Measurements from ENCODE around the gene CDH12.
"Not testable (repeated sequence)": the region's sequence is repeated elsewhere in the genome, so short reads cannot be mapped to it uniquely, and the experiment has no call there.

The CDH12 gene

DNA sequence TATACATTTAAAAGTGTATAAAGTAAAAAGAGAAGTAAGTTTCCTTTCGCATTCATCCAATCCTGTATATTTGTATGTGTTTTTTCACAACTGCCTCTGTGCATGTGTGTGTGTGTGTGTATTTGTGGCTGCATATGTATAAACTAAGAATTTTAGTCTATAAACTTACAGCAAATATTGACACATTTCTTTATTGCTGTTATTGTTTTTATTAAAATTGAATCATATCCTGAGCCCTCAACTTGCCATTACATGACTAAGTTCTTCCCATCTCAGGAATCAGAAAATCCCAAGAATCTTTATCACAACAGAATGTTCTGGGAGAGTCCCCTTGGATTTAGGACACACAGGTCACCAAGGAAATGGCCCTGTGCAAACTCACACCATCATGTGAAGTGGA is 712.7 kb downstream of the CDH12 start:
- DNase-seq (ENCODE audit: low spot score): not testable (repeated sequence)

DNA sequence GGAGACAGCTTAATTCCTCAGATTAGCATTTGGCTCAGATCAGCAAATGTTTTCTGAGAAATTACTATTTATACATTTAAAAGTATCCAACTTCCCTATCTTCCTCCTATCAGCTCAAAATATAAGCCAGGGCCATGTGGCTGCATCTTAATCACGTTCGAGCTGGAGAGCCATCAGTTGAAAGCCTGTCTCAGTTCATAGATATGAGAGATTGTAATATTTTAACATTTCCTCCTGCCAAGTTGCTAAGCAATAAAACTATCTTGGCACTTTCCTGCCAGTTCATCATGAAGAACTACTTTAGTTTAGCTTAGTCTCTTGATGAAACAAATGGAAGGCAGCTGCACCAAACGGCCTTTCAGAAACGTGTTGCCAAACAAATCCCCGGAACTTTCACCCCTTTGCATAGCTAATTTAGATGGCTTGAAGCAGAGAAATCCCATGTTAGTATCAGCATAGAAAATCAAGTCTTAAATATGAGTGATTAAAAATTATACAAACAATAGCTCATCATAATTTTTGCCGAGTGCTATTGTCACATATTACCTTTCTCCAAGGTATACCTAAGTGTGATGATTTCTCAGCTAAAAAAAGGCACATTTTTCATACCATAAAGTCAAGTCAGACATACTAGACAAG is 713.4 kb downstream of the CDH12 start:
- not testable (repeated sequence) for DNase-seq (ENCODE audit: low spot score)

DNA sequence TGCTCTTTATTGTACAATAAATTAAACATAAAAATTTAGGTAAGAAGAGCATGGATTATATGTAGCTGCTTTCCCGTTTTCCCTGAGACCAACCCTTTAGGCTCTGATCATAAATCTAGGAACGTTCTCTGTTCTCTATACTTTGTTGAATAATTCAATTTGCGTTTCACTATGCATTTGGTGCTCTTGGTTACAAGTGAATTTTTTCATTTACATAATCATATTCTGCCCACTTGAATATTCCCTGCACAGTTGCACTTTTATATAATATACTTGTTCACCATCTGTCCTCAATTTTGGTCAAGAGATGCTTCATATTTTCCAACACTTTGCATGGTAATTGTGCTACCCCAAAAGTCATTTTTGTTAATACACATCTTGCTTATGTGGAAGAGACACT is 741.8 kb downstream of the CDH12 start:
- DNase-seq (ENCODE audit: low spot score): no peak

DNA sequence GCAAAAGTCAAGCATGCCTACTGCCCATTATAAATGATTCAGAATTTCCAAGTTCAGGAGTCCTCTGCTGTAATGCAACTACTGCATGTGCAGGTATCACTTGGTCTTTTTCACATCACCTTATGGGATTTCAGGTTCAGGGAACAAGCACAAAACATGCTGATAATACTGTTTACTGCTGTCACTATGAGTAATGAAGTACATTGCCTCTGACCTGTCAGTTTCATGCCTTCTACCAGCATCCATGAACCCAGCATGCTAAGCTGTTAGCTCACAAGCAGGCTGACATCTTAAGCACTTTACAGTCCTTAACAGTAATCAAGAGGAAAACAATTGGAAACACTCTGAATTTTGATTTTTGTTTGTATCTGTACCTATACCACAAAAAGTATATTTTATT is 743.8 kb downstream of the CDH12 start:
- no peak for DNase-seq (ENCODE audit: low spot score)

DNA sequence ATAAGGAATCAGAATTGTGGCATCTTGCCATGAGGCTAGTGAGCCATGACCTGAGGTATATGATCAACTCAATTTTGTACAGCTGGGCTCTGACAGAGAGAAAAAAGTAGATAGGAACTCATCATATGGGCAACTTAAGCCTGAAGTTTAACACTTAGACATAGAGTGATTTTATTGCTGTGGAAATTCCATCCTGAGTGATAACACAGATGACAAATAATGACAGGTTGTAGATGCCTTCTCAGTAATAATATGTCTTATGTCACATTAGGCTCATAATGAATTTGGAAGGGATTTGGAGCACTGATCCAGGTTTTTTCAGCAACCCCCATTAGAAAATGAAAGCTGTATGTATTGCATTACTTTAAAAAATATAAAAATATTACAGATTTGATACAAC is 744.6 kb downstream of the CDH12 start:
- no peak for DNase-seq (ENCODE audit: low spot score)

DNA sequence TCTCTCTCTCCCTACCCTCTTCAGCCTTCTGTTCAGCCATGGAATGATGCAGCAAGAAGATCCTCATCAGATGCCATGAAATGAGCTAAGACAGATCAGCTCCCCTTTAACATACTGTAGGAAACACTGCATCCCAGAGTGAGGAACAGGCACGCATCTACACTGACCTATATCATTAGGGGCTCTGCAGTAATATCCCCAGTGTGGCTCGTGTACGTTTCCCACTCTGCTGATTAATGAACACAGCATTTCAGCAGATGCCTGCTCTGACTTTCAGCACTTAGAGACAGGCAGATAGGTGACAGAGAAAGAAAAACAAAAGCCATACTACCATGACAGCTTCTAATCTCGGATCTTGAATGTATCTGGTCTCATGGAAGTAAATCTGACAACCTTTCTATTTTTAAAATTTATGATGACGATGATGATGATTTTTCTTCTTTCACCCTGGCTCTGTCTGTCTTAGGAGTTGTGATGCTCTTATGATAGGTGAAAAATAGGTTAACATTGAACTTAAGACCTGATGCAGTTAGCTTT is 750.3 kb downstream of the CDH12 start:
- DNase-seq (ENCODE audit: low spot score): no peak

DNA sequence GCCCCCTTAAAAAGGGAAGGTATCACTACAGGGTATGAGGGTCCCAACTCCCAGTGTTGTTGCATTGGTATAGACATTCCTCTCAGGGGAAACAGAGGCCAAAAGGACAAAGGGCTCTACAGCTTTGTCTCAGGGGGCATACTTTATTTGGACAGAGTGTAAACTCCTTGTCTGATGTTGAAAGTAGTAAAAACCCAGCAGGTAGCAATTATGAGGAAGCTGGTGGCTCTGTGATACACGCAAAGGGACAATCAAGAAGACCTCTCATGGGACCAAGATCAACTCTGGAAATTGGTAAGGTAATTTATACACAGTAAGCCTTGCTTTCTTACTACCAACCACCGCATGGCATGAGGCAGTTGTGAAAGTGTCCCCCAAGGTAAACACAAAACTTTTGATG is 764.6 kb downstream of the CDH12 start:
- no peak for DNase-seq (ENCODE audit: low spot score)

DNA sequence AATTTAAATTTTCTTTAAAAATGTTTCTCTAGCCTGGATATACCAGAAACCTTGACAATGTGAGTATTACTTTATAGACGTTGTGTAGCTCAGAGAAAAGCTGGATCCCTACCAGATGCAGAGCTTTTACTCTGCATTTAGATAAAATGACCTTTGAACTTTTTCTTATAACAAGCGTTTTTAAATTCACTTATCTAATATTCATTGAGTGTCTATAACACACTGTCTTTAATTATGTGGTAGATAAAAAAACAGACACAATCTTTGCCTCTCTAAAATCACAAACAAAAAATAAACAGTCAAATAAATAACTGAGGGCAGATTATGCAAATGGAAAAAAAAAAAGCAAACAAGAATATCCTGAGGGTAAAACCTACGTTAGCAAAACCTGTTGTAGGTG is 773.6 kb downstream of the CDH12 start:
- no peak for DNase-seq (ENCODE audit: low spot score)

DNA sequence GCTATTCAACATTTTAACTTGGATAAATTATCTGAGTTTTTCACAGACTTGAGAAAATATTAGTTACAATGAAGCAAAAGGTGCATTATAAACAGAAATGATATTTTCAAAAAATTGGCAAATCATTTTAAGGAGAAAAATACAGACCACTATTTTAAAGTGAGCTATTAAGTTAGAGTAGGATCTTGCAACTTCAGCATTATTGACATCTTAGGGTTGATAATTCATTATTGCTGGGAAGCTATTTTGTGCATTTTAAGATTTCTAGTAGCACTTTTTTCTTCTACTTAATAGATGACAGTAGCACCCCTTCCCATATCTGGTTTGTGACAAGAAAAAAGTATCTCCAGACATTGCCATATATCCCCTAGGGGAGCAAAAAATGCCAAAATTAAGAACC is 774.1 kb downstream of the CDH12 start:
- DNase-seq (ENCODE audit: low spot score): no peak

DNA sequence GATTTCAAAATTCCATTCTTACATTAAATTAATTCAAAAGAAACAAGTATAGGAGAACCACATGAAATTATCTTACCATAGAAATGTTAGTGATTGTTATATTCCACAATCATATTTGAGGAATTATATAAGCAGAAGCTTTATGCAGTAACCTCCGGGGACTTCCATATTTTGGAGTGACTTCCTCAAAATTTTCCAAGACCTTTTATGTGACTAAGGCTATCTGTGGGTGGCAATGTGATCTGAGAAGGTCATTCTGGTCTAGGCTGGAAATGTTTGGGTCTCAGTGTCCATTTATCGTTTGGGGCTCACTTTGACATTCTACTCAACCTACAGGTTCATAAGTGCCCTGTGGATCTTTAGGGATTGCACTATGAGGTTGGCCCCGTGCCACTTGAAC is 776.6 kb downstream of the CDH12 start:
- no peak for DNase-seq (ENCODE audit: low spot score)

DNA sequence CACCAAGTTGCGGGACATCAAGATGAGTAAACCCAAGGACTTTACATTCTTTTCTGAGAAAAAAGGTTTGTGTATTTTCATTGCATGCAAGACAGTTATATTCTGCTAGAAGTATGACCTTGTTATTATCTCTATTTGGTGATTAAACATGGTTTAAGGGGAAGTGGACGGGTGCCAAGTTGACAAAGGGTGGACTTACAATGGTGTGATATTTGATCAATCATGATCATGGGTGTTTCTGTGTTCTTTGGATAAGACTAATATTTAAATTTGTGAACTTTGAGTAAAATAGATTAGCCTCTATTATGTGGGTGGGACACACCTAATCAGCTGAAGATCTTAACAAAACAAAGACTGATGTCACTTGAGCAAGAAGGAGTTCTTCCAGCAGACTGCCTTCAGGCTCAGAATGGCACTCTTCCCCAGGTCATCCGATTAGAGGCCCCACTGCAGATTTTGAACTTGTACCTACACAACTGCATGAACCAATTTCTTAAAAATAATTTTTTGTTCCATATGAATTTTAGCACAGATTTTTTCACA is 782.9 kb downstream of the CDH12 start:
- DNase-seq (ENCODE audit: low spot score): no peak

DNA sequence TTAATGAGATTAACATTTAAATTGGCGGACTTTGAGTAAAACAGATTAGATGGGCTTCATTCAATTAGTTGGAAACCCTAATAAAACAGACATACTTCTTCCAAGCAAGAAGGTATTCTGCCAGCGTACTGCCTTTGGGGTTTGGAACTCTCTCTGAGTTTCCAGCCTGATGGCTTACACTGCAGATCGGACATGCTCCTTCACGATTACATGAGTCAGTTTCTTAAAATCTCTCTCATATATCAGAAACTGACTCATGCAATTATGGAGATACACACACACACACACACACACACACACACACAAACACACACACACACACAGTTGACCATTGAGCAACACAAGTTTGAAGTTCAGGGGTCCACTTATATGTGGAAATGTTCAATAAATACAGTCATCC is 789.4 kb downstream of the CDH12 start:
- no peak for DNase-seq (ENCODE audit: low spot score)

DNA sequence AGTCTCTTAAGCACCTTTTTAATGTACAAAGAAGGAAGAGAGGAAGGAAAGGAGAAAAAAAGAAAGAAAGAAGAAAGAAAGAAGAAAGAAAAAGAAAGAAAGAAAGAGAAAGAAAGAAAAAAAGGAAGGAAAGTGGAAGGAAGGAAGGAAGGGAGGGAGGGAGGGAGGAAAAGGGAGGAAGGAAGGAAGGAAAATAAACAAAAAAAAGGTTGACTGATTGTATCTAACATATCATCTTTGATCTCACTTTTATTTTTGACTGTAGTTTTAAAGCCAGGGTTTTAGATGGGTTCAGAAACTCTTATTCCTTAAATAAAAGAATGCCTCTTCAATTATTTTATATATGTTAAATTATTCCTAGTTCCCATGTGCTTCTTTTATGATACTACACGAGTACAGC is 794.5 kb downstream of the CDH12 start:
- DNase-seq (ENCODE audit: low spot score): no peak

DNA sequence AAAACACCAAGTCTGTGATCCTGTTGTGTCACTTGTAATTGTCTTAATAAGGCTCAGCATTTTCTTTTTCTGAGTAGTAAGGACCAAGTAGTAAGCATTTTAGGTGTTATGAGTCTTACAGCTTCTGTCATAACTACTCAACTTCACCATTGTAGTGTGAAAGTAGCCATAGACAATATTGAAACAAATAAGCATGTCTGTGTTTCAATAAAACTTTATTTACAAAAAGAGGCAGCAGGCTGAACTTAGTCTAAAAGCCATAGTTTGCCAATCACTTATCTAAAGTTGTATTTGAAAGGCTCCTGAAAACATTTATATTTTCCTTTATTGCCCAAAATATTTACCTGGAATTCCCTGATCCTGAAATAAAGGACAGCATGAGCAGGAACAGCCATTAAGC is 796.1 kb downstream of the CDH12 start:
- DNase-seq (ENCODE audit: low spot score): no peak

DNA sequence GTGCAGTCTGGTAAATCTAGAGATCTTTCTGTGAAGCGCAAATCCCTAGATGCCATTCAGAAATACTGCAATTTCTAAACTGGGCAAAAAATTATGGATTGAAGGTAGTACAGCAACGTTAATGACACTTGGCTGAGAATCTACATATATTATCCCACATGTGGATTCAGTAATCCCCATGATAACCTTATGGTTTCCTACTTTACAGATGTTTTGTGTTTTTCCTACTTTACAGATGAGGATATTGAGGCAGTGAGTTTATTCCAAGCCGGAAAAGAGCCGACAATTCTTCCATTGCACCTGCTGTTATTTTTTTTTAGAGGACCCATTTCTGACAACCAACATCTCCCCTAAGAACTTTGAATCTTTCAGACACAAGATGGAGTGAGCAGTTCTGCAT is 796.5 kb downstream of the CDH12 start:
- no peak for DNase-seq (ENCODE audit: low spot score)

DNA sequence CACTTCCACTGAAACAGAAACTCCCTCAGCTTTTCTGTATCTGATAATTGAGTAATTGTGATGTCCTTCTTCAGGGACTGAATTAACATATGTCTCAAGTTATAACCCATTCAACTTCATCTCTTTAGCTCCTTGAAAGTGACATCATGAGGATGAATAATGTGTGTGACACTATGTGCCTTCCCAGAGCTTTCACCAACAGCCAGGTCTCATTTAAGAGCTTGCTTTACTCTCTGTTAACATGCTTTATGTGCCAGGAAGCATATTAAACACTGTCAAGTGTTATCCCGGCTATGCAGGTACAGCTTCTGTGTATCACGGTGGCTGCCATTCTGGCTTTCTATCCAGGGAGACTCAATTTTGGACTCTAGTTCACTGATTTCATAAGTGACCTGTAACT is 799.9 kb downstream of the CDH12 start:
- no peak for DNase-seq (ENCODE audit: low spot score)

DNA sequence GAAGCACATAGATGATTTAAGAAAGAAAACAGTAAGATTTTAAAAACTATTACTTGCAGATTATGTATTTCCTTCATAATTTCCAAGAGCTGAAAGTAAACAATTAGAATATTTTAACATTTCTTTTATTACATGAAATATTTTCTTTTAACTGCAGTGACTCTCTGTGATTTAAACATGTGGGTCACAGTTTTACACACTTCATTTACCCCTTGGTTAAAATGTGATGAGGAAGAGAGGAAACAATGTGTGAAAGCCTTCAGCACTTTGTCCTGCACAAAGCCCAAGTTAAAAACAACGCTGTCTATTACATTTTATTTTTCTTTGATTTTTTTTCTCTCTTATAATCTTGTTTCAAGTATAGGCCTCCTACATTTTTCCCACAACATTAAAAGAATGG is 801.3 kb downstream of the CDH12 start:
- DNase-seq (ENCODE audit: low spot score): no peak

DNA sequence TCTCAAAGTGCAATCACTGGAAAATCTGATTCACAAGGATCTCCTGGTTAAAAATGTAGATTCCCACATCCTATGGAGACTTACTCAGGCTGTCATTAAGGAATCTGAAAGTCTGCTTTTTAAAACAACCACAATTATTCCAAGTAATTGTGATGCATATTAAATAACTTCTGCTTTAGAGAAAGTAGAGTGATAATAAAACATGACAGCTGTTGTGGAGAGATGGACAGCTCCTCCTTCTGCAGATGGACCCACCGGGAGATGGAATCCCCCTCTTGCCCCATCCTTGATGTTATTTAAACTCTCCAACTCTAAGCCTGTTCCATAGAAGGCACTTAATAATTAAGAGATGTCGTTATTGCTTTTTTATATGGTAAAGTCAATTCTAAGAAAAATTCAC is 802.2 kb downstream of the CDH12 start:
- DNase-seq (ENCODE audit: low spot score): no peak

DNA sequence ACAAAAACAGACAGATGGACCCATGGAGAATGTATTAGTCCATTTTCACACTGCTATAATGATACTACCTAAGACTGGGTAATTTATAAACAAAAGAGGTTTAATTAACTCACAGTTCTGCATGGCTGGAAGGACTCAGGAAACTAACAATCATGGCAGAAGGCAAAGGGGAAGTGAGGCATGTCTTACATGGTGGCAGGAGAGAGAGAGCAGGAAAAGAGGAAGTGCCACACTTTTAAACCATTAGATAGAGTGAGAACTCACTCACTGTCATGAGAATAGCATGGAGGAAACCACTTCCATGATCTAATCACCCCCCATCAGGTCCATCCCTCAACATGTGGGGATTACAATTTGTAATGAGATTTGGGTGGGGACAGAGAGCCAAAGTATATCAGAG is 808.9 kb downstream of the CDH12 start:
- no peak for DNase-seq (ENCODE audit: low spot score)

DNA sequence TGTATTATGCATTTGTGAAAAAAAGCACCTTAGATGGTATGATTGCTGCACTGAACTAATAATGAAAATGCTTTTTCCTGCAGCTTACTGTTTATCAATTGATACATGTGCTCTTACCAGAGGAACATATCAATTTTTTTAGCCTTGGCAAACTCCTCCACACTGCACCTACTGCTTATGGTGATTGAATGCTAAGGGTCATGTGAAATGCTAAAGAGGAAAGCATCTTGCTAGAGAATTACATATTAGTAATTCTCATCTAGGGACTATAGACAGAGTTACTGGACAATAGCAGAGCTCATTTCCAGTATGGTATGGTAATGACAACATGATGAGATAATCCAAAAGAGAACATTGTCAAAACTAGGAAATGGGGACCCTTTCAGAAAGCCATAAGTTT is 817.1 kb downstream of the CDH12 start:
- DNase-seq (ENCODE audit: low spot score): no peak

DNA sequence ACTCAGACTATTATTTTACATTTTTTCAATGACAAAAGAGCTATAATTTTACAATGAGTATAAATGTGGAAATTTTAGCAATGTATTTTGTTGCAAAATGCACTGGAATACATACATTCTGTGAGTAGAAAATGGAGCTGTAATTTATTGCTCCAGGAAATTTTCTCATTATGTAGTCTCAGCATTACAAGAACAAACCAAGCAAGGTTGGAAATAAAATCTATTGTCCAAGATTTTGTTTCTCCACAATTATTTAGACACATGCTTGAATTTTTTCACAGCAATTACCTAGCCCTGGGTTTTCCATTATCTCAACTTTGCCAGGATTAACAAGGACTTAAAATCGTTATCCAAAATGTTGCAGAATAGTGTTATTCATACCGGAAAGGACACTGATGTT is 820.1 kb downstream of the CDH12 start:
- no peak for DNase-seq (ENCODE audit: low spot score)

DNA sequence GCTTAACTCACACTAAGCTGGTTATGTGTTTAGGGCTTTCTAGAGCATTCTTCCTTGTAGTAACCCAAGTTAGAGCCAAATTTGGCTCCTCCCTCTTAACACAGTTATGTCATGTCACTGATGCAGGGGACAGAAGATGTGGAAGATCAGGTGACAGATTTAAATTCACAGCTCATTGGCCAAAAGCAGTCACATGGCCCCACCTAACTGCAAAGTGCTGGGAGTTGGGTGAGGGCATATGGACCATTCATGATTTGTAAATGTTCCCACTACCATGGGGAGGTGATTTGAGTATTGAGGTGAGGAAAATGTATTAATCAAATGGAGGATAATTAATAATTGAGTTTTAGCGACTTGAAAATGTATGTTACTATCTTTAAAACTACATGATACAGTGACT is 829.4 kb downstream of the CDH12 start:
- DNase-seq (ENCODE audit: low spot score): no peak

DNA sequence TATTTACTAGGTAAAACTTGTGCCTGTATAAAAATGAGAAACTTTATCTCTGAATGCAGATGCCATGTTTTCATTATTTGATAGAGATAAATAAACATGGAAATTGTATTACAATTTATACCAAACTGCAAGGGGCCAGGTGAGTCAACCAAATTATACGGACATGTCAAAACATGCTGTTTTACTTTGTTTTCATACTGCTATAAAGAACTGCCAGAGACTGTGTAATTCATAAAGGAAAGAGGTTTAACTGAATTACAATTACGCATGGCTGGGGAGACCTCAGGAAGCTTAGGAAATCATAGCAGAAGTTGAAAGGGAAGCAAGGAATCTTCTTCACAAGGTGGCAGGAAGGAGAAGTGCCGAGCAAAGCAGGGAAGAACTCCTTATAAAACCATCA is 840.3 kb downstream of the CDH12 start:
- not testable (repeated sequence) for DNase-seq (ENCODE audit: low spot score)

DNA sequence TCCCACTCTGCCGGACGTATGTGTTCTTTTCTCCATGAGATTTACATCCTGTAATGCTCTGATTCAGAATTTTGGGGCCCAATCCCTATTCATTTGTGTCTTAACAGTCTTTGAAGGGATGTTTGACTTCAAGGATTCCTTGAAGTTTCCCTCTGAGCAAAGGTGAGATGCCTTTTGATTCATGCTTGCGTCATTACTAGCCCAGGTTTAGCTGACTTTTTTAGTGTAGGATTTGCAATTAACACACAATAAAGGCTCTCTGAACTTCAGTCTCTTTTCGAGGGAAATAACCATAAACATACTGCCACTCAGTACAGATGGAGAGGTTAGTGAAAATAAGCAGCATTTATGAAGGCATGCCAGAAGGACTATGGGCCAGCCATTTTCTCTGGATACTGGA is 842.3 kb downstream of the CDH12 start:
- DNase-seq (ENCODE audit: low spot score): not testable (repeated sequence)

All from AG08396 (cell line).